Inflammatory macrophage treated with lipopolysaccharide for 1 hour (primary cell): ENCODE data around the gene COL4A6.

Source experiments
- DNase-seq, 2 donors: peaks; one replicate each; pipeline ENCODE4 v3.0.0-alpha.2; 2020 to 2022

The COL4A6 gene

DNA sequence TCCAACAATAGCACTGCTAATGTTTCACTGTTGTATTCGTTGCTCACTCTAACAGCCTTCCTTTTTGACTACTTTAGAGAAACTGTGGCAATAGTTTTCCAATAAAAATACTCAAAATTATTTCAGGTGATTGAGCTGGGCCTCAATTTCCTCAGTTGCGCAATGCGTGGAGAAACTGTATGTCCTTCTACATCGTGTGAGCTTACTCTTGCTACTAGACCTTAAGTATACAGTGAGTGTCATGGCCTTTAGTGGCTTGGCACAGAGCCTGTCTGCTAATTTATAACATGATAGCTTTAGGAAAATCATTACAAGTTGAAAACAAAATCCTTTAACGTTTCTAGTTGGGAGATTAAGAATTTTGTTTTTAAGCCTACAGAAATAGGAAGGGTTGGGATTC lies 114.5 kb downstream of the COL4A6 start:
- DNase-seq, result no peak

DNA sequence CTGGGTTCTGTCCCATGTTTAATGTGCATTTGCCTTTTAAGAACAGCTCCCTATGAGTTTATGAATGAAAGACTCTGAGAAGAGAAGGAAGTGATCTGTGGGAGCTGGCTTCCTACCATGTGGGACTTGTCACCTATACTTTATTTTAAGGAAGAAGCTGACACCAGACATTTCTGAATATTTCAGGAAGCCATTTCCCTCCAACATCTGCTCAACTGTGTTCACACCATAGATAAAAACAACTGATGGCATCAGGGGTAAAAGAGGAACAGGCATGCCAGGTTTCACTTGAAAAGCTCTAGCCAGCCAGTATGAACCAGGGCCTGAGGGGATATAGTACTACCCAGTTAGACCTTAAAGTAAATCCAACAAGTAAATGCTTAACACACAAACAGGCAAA lies 116.0 kb downstream of the COL4A6 start:
- DNase-seq, result no peak

DNA sequence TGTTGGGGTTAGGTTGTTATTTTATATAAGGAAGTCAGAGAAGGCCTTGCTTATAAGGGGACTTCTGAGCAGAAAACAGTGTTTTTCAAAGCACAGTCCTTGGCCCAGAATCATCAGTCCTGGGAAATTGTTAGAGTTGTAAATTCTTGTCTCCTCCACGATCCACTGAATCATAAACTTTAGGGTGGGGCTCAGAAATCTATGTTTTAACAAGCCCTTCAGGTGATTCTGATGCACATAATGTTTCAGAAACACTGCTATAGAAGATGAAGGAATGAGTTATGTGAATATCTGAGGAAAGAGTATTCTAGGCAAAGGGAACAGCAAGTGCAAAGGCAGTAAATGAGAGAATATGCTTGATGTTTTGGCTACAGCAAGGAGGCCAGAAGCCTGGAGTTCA lies 121.8 kb downstream of the COL4A6 start:
- no peak for DNase-seq

GRCh38 chrX:108313669-108314068 lies 124.6 kb downstream of the COL4A6 start:
- no peak for DNase-seq

- no peak for DNase-seq
These were observed 125.3 kb downstream of the COL4A6 start for GRCh38 chrX:108312957-108313356.

- no peak for DNase-seq
These were observed 126.2 kb downstream of the COL4A6 start for GRCh38 chrX:108312011-108312410.

DNA sequence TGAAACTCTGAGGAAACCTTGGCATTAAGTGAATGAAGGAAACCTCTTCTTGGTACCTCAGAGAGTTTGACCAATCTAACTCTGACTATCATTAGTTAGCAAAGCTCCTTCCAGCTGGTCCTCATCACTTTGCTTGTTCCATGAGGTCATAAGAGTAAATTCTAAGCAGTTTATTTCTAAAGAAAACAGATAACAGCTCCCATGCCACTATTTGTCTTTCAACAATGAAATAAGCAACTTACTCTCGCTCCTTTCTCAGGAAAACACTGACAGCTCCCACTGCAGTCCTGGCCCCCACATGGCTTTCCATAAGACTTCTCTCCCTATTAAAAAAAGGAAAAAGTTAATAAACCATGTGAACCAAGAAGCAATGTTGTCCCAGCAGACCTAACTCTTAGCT lies 127.7 kb downstream of the COL4A6 start:
- DNase-seq, result no peak

- DNase-seq, result no peak
These were observed 129.1 kb downstream of the COL4A6 start for GRCh38 chrX:108309144-108309543.

DNA sequence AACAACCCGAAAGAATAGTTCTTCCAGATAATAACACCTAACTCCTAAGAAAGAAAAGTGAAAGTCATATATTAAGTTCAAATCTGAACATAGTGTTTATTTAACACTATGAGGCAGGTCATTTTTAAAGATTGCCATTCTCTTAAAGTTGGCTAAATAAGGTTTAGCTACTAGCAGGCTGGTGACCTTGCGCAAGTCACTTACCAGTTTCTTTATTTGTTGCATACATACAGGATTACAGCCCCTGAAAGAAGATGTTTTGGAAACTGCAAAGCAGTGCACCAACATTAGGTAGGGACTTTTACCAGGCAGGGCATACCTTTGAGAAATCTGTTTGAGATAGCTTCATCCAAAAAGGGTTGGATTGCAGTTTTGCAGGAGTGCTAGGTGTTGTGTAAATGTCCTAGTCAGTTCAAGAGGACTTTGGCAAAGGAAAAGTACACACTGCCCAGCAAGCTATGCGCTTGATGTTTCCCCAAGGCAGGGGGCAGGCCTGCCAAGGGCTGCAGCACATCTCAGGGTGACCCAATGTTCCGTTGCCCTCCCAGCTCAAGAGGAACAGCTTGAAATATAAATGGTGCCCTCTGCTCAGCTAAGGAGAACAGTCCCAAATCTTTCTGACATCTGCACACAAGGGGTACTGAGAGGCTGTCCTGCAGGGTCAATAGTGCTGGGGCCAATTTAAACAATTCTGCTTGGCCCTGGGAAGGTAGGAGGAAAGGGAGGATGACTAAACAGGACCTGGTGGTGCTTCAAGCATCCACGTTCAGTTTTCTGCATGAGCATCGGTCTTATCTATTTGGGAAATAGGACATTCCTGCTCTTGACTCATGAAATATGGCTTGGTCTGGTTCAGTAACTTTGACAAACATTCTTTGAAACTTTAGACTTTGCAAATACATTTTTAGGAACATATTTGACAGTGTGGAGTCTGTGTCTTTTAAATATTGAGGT lies 130.8 kb downstream of the COL4A6 start:
- no peak for DNase-seq

- no peak for DNase-seq
These were observed 132.1 kb downstream of the COL4A6 start for GRCh38 chrX:108306086-108306485.

GRCh38 chrX:108304757-108305156 lies 133.5 kb downstream of the COL4A6 start:
- no peak for DNase-seq

DNA sequence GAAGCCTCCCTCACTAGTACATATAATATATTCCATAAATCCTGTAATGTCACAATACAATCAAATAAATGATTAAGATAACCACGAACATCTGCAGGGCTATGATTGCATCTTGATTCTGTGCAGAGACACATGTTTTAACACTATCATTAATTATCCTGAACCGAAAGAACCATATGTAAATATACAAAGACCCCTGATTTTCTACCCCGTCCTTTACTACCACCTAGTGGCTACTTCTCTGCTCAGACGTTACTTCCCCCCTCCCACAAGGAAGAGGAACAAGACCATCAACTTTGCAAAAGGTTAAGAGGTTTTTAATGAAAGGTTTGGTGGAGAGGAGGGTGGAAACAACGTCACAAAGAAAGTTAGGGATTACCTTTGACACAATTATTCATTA lies 134.0 kb downstream of the COL4A6 start:
- DNase-seq, result no peak

DNA sequence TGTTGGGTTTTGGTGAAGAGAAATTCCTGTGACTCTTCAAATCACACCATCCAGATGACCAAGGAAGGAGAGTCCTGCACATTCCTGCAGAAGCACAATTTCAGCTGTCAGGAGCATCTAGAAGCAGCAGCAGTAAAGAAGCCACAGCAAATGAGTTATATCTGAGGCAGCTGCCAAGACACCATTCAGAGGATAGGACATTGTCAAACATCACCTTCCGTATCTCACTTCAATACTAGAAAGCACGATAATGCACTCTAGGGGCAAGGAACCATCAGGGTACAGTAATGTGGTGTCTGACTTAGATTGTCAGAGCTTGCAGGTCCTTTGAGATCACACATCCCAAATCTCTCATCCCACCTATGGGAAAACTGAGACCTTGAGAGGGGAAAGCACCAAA lies 134.5 kb downstream of the COL4A6 start:
- no peak for DNase-seq

GRCh38 chrX:108299704-108300103 lies 138.5 kb downstream of the COL4A6 start:
- DNase-seq, result no peak

- DNase-seq, result no peak
These were observed 139.1 kb downstream of the COL4A6 start for GRCh38 chrX:108299101-108299591.

DNA sequence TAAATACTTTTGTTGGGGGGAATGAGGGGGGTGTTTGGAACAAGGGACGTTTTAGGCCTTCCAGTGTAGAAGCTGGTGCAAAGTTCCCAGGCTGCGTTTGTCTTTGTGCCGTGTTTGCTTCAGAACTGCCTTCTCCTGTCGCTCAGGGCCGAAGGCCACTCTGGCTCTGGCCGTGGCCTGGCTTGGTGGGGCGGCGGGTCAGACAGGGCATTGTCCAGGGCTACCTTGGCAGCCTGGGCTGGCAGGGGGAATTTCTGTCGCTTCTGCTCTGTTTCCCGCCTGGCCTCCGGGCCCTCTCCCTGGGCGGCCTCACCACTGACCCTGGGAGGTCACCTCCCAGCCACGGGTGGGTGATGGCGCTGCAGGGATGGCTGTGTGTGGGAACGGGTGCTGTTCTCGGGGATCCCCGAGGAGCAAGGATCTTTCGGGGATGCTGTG lies 140.0 kb downstream of the COL4A6 start:
- DNase-seq, result no peak

DNA sequence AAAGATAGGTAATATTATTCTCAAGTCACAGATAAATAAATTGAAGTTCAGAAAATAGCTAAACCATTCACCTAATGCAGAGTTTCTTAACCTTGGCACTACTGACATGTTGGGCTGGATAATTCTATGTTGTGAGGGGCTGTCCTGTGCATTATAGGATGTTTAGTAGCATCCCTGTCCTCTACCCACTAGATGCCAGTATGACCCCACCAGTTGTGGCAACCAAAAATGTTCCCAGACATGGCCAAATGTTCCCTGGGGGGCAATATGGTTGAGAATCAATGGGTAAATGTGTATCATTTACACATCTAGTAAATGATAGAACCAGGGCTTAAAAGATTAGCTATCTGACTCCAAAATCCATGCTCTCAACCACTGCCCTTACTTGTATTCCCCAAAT lies 140.9 kb downstream of the COL4A6 start:
- DNase-seq, result no peak

- no peak for DNase-seq
These were observed 146.2 kb downstream of the COL4A6 start for GRCh38 chrX:108292053-108292452.

DNA sequence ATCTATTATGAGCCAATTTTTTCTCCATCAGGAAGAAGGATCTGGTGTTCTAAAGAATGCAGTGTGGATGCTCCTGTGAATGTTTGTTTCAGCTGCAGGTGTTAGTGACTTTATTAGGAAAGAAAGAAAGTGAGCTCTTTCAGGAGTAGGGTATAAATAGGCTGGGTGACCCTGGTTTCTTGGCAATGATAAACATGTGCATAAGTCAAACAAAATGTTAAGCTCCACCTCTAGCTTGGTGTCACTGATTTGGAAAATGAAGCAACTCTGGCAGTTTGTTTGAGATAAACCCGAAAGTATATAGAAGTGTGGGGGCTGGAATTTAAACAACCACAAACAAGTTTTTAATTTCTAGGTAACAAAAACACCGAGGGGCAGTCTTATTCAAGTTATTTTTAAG lies 152.3 kb downstream of the COL4A6 start:
- no peak for DNase-seq

GRCh38 chrX:108285356-108285755 lies 152.9 kb downstream of the COL4A6 start:
- DNase-seq, result no peak

DNA sequence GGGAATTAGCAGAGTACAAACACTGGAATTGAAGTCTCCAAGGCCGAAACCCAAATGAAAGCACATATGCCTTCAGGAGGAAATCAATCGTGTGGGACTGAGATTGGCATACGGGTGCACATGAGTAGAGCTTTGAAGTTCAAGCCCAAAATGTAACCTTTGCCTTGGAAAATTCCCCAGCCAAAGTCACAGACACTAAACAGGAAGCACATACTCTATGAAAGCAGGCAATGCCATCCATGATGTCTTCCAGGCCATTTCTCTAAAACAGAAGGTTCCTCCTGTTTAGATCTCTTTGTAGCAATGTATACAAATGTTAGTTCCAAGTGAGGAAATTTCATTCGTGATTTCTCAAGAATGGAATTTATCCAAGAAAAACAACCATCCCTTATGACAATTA lies 162.5 kb downstream of the COL4A6 start:
- no peak for DNase-seq

GRCh38 chrX:108271397-108271787 lies 166.8 kb downstream of the COL4A6 start:
- DNase-seq, result no peak

GRCh38 chrX:108270739-108271396 lies 167.4 kb downstream of the COL4A6 start:
- DNase-seq, result no peak

DNA sequence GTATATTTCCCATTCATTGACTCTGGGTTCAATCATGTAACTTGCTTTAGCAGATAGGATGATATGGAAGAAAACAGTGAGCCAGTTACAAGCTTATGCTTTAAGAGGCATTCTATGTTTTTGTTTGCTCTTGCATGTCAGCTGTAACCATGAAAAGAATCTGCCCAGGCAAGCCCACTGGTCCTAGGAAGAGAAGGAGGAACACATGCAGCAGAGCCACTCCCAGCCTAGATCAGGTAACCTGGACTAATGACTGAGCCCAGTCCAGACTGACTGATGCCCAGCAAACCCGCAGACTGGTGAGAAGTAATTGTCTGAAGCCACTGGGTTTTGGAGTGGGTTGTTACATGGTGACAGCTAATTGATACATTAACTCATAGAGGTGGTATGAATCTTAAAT lies 167.9 kb downstream of the COL4A6 start:
- DNase-seq, result no peak
